Effector memory CD8-positive, alpha-beta T cell (primary cell): ENCODE measurements around the gene CEP295NL.
A peak's percentile ranks its signal among the peaks of the same experiment; 100 is the strongest.
"Not testable (repeated sequence)": the region's sequence is repeated elsewhere in the genome, so short reads cannot be mapped to it uniquely, and the experiment has no call there.

Experiments
- ATAC-seq: fragments of 150-1000 bp; cut with Tn5 transposase; replicated peaks from 2 replicates; pipeline ENCODE4 v1.10.0; 2021; ENCODE audit warnings: mild to moderate bottlenecking, moderate library complexity
- DNase-seq, 3 experiments: peaks; one replicate each; pipeline ENCODE4 v3.0.0; 2021
- H3K27ac Mint-ChIP-seq, 2 donors: one replicate each; pipeline ENCODE4 v1.8.0; 2022; ENCODE audit warnings: mild to moderate bottlenecking in 2 of 2, mixed read lengths in 2 of 2, moderate library complexity in 2 of 2
- H3K27me3 Mint-ChIP-seq, 2 donors: one replicate each; pipeline ENCODE4 v1.8.0; 2022; ENCODE audit warnings: mixed read lengths in 2 of 2
- H3K36me3 Mint-ChIP-seq: one replicate; pipeline ENCODE4 v1.8.0; 2022; ENCODE audit warnings: mild to moderate bottlenecking, moderate library complexity, mixed read lengths; ENCODE audit not compliant: insufficient read depth
- H3K4me1 Mint-ChIP-seq, 2 donors: one replicate each; pipeline ENCODE4 v1.8.0; 2022; ENCODE audit warnings: low read depth in 2 of 2, mixed read lengths in 2 of 2
- H3K4me3 Mint-ChIP-seq, 2 donors: one replicate each; pipeline ENCODE4 v1.8.0; 2022; ENCODE audit warnings: mild to moderate bottlenecking in 2 of 2, mixed read lengths in 2 of 2, moderate library complexity in 2 of 2
- H3K9me3 Mint-ChIP-seq, 2 donors: one replicate each; pipeline ENCODE4 v1.8.0; 2022; ENCODE audit warnings: mixed read lengths in 2 of 2

CEP295NL gene

DNA sequence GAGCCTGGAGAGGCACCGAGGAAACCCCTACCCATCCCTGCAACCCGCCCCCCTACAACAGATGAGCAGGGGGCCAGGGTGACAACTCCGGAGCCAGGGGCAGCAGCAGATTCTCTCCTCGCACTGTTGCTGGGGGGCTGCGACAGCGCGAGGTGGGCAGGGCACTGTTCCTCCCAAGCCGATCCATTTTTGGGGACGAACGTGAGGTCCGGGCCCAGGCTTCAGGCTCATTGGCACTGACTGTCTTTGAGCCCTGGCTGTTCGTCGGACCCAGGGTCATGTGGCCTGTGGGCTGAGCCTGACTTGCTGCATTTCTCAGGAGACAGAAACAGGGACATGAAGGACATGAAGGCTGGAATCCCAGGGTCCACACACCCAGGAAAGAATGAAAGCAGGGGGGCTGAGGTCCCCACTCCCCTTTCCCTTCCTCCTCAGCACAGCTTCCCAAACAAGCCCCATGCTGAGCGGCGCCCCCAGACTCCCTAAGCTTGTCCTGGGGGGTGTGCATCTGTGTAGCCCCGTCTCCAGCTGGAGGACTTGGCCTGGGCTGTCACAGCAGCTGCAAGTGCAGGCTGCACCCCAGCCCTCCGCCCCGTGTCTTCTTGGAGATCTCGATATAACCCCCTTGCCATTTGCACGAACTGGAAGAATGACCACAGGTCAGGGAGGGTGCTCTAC is 18.7 kb downstream of the CEP295NL start:
- DNase-seq: no peak
- no peak overlapping the region for H3K27ac Mint-ChIP-seq
- no peak for ATAC-seq
- peaks cover 42 to 72% of the 10 kb centered on the region in 2 donors for H3K27me3 Mint-ChIP-seq
- H3K36me3 Mint-ChIP-seq: no peaks in the 10 kb centered on the region
- H3K4me3 Mint-ChIP-seq: no peak overlapping the region
- peaks cover under 1 to 7% of the 10 kb centered on the region in 2 donors for H3K4me1 Mint-ChIP-seq
- no peaks in the 10 kb centered on the region for H3K9me3 Mint-ChIP-seq

DNA sequence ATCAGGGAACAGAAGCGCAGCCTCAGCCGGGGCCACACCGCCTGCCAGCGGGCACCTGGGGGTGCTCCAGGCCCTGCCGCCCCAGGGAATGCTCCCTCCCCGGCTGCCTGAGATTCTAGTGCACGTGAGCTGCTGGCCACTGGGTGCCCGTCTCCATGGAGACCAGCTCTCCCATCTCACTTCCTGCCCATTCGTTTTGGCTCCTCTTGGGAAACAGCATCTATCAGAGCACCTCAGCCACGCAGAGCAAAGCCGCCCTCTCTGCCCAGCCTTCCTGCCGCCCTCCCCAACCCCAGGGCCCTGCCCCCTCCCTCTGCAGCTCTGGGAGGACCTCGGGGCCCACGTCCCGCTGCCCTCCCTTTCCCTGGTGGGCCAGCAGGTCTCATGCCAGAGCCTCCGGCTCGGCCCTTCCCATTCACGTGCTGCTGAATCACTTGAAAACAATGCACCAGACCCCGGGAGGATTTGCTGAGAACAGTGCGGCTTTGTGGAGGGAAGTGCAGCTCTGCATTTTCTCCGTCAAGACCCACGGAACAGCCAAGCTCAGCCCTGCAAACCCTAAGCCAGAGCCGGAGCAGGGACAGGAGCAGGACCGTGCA is 19.4 kb downstream of the CEP295NL start:
- ATAC-seq: no peak
- H3K27ac Mint-ChIP-seq: no peak overlapping the region
- no peak for DNase-seq
- no peaks in the 10 kb centered on the region for H3K9me3 Mint-ChIP-seq
- H3K4me1 Mint-ChIP-seq: peaks cover 0 to 13% of the 10 kb centered on the region in 2 donors
- H3K4me3 Mint-ChIP-seq: peak overlapping the region in 1 of 2 donors; percentile 36
- no peaks in the 10 kb centered on the region for H3K36me3 Mint-ChIP-seq
- H3K27me3 Mint-ChIP-seq: peaks cover 43 to 78% of the 10 kb centered on the region in 2 donors

DNA sequence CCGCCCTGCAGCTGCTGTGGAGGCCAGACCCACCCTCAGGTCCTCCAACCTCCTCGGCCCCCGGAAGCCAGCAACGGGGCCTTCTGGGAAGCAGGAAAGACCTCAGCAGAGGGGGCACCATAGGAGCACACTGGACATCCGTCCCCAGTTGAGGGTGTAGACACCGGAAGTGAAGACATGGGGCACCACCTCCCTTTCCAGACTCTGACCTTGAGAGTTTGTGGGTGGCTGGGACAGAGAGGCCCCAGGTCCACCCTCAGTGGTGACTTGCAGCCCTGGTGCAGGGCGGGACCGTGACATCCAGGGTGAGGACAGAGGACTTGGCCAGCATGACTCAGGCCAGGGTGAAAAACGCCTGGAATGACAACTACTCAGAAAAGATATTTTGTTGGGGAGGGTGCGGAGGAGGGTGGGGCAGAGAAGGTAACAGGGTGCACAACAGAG is 19.9 kb downstream of the CEP295NL start:
- Mint-ChIP-seq H3K27me3 (peaks cover 46 to 83% of the 10 kb centered on the region in 2 donors), H3K4me3 (peak overlapping the region in 1 of 2 donors; percentile 36), H3K9me3 (no peaks in the 10 kb centered on the region), H3K27ac (no peak overlapping the region), H3K4me1 (peaks cover 0 to 13% of the 10 kb centered on the region in 2 donors), H3K36me3 (no peaks in the 10 kb centered on the region)
- DNase-seq (no peak), ATAC-seq (peak; percentile 62)

DNA sequence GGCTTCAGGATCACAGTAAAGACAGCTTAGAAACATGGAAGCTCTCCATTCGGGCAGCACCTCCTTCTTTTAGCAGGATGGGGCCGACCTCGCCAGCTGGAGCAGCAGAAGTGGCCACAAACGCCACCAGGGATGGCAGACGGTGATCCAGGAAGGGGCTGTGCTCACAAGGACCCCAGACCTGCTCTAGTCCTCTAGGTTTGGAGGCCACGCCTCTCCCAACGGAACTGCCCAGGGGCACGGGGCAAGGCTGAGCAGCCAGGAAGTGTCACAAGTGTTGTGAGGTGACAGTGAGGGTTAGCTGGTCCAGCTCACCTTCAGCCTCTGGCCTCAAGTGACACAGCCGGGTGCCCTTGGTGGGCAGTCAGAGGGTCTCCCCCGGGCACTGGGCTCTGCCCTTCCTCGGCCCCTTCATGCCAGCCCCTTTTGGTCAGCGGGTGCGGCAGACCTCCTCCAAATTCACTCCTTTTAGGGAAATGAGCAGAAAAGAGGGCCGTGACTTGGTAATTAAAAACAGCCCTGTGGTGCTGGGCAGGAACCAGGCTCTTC is 20.4 kb downstream of the CEP295NL start:
- Mint-ChIP-seq H3K27me3 (peaks cover 49 to 88% of the 10 kb centered on the region in 2 donors), H3K9me3 (no peaks in the 10 kb centered on the region), H3K4me1 (peaks cover 0 to 13% of the 10 kb centered on the region in 2 donors), H3K4me3 (peak overlapping the region in 1 of 2 donors; percentile 36), H3K27ac (no peak overlapping the region), H3K36me3 (no peaks in the 10 kb centered on the region)
- no peak for DNase-seq
- no peak for ATAC-seq

DNA sequence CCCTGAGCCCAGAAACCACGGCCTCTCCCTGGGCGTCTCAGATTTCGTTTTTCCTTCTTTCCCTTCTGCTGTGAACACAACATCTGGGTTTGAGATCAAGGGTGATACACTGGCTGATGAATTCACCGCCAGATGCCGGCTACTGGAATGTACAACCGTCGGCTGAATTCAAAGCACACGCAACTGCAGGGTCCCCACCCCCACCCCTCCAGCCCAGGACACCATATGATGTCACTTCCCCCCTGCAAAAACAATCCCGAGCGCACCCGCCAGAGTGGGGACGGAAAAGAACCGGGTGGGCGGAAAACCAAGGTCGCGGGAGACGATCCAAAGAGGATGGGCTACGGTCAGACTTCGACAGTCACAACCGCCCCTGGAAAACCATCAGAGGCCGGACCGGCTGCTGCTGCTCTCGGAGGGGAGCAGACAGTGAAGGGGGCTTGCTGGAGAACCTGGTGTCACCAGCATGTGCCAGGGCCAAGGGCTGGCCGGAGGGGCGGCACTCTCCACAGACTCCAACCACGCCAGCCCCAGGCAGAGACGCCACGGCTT is 23.3 kb downstream of the CEP295NL start:
- no peak for DNase-seq
- Mint-ChIP-seq H3K36me3 (no peaks in the 10 kb centered on the region), H3K4me3 (peak overlapping the region; percentile 29 to 40), H3K4me1 (peaks cover 0 to 13% of the 10 kb centered on the region in 2 donors), H3K9me3 (no peaks in the 10 kb centered on the region), H3K27ac (peak overlapping the region in 1 of 2 donors; percentile 15), H3K27me3 (peaks cover 57 to 89% of the 10 kb centered on the region in 2 donors)
- peak; percentile 27 for ATAC-seq

DNA sequence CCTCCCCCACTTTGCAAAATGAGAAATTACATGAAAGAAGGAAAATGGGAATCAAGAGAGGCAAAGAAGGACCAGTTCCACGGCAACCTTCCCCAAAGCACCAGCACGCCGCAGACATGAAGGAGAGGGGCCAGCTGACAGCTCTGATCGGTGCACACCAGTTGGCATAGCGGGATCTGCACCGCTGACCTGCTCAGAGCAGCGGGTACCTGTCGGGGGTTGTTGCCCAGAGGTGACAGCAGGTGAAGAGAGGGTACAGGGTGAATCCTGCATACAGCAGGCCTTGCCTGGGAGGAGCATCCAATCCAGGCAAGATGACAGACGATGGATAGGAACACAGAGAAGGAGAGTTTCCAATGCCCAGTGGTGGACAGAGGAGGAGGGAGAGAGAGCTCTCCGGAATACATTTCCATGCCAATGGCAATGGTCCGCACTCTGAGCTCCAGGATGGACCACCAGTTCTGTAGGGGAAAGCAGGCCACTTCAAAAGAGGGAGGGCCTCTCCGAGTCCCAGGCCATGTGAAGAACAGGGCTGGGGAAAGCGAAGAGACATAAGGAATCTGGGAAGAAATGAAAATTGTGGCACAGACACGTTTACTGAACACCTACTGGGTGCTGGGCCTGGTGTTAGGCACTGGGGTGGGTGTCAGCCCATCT is 24.0 kb downstream of the CEP295NL start:
- no peak for ATAC-seq
- H3K36me3 Mint-ChIP-seq: no peaks in the 10 kb centered on the region
- DNase-seq: no peak
- no peaks in the 10 kb centered on the region for H3K9me3 Mint-ChIP-seq
- peak overlapping the region in 1 of 2 donors; percentile 40 for H3K4me3 Mint-ChIP-seq
- no peak overlapping the region for H3K27ac Mint-ChIP-seq
- peaks cover 0 to 13% of the 10 kb centered on the region in 2 donors for H3K4me1 Mint-ChIP-seq
- H3K27me3 Mint-ChIP-seq: peaks cover 57 to 83% of the 10 kb centered on the region in 2 donors

DNA sequence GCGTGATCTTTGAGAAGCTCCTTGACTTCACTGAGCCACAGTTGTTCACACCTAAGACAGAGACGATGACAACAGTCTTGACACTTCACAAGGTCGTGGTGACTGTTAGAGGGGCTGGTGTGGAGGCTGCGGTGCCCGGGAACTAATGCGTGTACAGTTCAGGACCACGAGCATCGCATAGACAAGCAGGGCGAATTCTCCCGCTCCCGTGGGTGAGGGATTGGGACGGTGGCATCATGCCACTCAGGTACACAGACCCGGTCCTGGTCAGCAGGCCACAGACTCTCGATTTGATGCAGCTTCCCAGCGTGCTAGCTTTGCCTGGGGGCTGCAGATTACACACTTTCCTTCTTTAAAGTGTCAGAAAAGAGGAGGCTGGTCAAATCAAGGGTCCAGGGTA is 24.7 kb downstream of the CEP295NL start:
- ATAC-seq: no peak
- H3K4me1 Mint-ChIP-seq: peaks cover 0 to 13% of the 10 kb centered on the region in 2 donors
- no peak overlapping the region for H3K27ac Mint-ChIP-seq
- no peak overlapping the region for H3K4me3 Mint-ChIP-seq
- no peaks in the 10 kb centered on the region for H3K9me3 Mint-ChIP-seq
- peaks cover 55 to 76% of the 10 kb centered on the region in 2 donors for H3K27me3 Mint-ChIP-seq
- no peak for DNase-seq
- H3K36me3 Mint-ChIP-seq: no peaks in the 10 kb centered on the region

DNA sequence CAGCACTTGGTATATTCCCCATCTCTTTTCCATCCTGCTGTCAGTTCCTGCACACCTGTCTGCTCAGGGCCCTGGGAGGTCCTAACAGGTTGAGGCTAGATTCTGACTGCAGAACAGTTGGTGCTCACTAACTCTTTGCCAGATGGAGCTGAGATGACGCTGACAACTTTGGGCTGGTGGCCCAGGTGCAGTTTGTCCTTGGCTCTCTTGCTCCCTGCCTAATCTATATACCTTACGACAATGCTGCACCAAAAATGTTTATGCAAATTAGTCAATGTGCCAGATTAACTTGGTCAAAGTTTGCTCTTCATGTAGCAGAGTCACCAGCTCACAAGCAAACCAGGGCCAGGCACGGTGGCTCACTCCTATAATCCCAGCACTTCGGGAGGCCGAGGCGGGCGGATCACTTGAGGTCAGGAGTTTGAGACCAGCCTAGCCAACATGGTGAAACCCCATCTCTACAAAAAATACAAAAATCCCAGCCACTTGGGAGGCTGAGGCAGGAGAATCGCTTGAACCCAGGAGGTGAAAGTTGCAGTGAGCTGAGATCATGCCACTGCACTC is 26.0 kb downstream of the CEP295NL start:
- H3K36me3 Mint-ChIP-seq, H3K9me3 Mint-ChIP-seq, DNase-seq, ATAC-seq, H3K4me3 Mint-ChIP-seq, H3K4me1 Mint-ChIP-seq, H3K27ac Mint-ChIP-seq: not testable (repeated sequence)
- peaks cover 43 to 64% of the 10 kb centered on the region in 2 donors for H3K27me3 Mint-ChIP-seq

DNA sequence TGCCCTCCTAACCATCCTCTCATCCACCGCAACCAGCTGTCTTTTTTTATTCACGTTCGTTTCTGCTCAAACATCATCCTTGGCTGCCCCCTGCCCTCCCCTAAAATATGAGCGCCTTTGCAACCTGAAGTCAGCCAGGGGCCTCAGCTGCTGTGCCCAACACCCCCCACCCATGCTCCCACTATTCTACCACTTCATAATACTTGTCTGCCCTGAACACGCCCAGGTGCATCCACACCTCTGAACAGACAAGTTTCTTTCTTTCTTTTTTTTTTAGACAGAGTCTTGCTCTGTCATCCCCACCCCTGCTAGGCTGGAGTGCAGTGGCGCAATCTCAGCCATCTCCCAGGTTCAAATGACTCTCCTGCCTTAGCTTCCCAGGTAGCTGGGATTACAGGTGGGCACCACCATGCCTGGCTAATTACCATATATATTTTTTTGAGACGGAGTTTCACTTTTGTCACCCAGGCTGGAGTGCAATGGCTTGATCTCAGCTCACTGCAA is 26.9 kb downstream of the CEP295NL start:
- ATAC-seq (no peak), DNase-seq (no peak)
- H3K9me3 Mint-ChIP-seq: no peaks in the 10 kb centered on the region
- no peaks in the 10 kb centered on the region for H3K36me3 Mint-ChIP-seq
- H3K27ac Mint-ChIP-seq: no peak overlapping the region
- peaks cover 0 to 10% of the 10 kb centered on the region in 2 donors for H3K4me1 Mint-ChIP-seq
- no peak overlapping the region for H3K4me3 Mint-ChIP-seq
- H3K27me3 Mint-ChIP-seq: peaks cover 37 to 55% of the 10 kb centered on the region in 2 donors

DNA sequence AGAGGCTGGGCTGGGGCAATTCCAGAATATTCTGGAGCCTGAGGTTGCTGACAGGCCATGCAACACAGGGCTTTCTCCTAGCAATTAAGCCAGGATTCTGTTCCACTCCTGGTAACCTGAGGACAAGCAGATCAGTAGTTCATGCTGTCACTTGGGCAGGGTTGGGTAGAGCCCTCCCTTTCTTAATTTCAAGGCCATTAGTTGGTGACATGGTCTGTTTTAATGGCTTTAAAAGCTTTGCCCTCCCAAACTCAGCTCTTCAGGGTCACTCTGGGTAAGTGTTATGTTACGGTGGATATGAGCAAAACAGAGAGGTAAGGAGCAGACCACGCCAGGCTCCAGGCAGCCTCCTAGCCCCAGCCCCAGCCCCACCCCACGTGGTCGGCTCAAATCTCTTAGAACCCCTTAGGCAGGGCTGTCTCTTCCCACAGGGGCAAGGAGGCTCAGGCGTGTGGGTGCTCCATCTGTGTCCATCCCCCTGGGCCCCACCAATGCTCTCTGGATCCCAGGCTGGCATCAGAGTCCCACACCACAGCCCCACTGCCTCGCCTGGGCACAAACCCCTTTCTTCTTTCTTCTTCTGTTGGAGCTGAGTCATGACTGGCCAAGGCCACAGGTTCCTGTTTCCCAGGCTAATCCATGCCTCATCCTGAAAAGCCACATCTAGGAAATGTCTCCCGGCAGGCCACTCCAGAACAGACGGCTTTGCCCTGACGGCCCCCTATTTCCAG is 27.5 kb downstream of the CEP295NL start:
- no peak overlapping the region for H3K4me3 Mint-ChIP-seq
- H3K27me3 Mint-ChIP-seq: peaks cover 37 to 50% of the 10 kb centered on the region in 2 donors
- no peak overlapping the region for H3K27ac Mint-ChIP-seq
- peaks cover 0 to 10% of the 10 kb centered on the region in 2 donors for H3K4me1 Mint-ChIP-seq
- H3K36me3 Mint-ChIP-seq: no peaks in the 10 kb centered on the region
- H3K9me3 Mint-ChIP-seq: no peaks in the 10 kb centered on the region
- DNase-seq: no peak
- ATAC-seq: no peak

DNA sequence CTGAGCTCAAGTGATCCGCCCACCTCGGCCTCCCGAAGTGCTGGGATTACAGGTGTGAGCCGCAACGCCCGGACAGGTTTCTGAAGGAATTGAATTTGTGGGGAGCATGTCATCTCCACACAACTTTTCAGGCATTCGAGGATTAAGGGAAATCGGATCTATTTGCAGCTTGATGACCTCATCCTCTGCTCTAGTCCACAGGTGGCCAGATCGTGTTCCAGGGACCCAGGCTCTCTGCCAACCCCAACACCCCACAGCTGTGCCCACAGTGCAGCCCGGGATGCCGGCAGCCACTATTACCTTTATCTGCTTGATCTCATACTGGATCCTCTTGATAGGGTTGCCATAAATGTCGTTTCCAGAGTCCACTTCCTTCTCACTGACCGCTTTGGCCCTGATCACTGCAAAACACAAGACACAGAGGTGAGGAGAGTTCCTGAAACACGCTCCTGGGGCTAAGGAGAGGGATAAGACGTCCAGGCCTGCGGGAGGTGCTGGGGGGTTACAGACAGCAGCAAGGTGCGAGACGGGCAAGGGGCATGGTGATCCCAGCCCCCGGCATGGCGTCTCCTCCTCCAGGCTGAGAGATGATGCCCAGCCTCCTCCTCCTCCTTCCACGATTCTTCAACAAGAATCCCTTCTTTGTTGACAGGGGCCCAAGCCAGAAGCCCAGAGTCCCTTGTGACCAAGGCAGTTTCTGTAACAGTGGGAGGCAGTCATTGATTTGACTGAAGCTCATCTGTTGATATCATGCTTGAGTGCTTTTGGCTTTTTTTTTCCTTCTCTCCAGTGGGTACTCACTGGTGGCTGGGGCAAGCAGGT is 29.3 kb downstream of the CEP295NL start:
- Mint-ChIP-seq H3K36me3 (no peaks in the 10 kb centered on the region), H3K4me1 (peaks cover 0 to 1% of the 10 kb centered on the region in 2 donors), H3K27ac (no peak overlapping the region), H3K4me3 (no peak overlapping the region), H3K9me3 (no peaks in the 10 kb centered on the region), H3K27me3 (peaks cover 24 to 32% of the 10 kb centered on the region in 2 donors)
- no peak for DNase-seq
- ATAC-seq: no peak

DNA sequence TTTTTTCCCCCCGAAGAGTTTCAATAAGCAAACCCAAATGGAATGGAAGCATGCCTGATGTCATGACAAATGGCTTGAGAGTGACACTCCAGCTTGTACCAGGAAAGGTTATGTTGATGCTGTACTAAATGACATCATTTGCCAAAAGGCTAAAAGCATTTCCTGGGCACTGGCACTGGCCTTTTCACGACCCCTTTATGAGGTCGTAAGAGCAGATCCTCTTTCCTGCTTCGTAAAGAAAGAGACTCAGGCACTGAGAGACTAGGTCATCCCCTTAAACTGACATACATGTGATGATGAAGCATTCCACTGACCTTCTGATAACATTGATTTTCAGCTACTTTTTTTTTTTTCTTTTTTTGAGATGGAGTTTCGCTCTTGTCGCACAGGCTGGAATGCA is 30.5 kb downstream of the CEP295NL start:
- Mint-ChIP-seq H3K9me3 (no peaks in the 10 kb centered on the region), H3K27ac (no peak overlapping the region), H3K36me3 (peaks cover 2% of the 10 kb centered on the region), H3K27me3 (peaks cover 22 to 32% of the 10 kb centered on the region in 2 donors), H3K4me3 (no peak overlapping the region), H3K4me1 (no peaks in the 10 kb centered on the region)
- ATAC-seq (no peak), DNase-seq (no peak)
